Keratinocyte (primary cell): ENCODE results near the gene RFC3. TPM values are rescaled to one million over a fixed set of nuclear protein-coding genes. Genes with fewer than 3 reads are reported as not detected.
A peak's percentile ranks its signal among the peaks of the same experiment; 100 is the strongest.

Source experiments
- DNase-seq: peaks from one replicate; pipeline ENCODE4 v3.0.0-alpha.2; 2011; ENCODE audit warnings: low read depth, missing footprints, low spot score
- FAIRE-seq: peaks from 2 replicates; lab custom pipeline; 2011; peaks lifted over from hg19 to GRCh38; lab: Jason Lieb, UNC
- H2AFZ ChIP-seq: 2 replicates; pipeline ENCODE4 v1.6.0; 2012; ENCODE audit warnings: low read length, control low read depth, inconsistent platforms; ENCODE audit not compliant: control insufficient read depth
- H3K27ac ChIP-seq: 2 replicates; pipeline ENCODE4 v1.5.1; 2011; ENCODE audit warnings: low read length; ENCODE audit not compliant: control insufficient read depth, insufficient read depth
- H3K27me3 ChIP-seq: 3 replicates; pipeline ENCODE4 v1.6.0; 2011; ENCODE audit warnings: low read length; ENCODE audit not compliant: control insufficient read depth, insufficient read depth; ENCODE audit errors: extremely low read depth
- H3K36me3 ChIP-seq, 2 experiments: 2 replicates in 1 of 2; 3 replicates in 1 of 2; pipeline ENCODE4 v1.5.1; 2011; ENCODE audit warnings: low read length in 2 of 2, mild to moderate bottlenecking in 1 of 2; ENCODE audit not compliant: control insufficient read depth in 2 of 2, insufficient read depth in 2 of 2; ENCODE audit errors: extremely low read depth in 1 of 2
- H3K4me1 ChIP-seq: 3 replicates; pipeline ENCODE4 v1.5.1; 2011; ENCODE audit warnings: low read length; ENCODE audit not compliant: control insufficient read depth, insufficient read depth; ENCODE audit errors: extremely low read depth
- H3K4me2 ChIP-seq: 3 replicates; pipeline ENCODE4 v1.6.0; 2011; ENCODE audit warnings: low read depth, low read length; ENCODE audit not compliant: control insufficient read depth, insufficient read depth; ENCODE audit errors: extremely low read depth
- H3K4me3 ChIP-seq, 3 experiments: fragments of 200-600 bp in 1 of 3; sonication (generic) in 1 of 3; 2 replicates in 2 of 3; 3 replicates in 1 of 3; pipeline ENCODE4 v1.5.1; 2011 to 2016; ENCODE audit warnings: low read length in 3 of 3, mild to moderate bottlenecking in 3 of 3, control low read depth in 2 of 3, inconsistent platforms in 1 of 3, low read depth in 1 of 3, mixed read lengths in 1 of 3, mixed run types in 1 of 3, moderate library complexity in 1 of 3; ENCODE audit not compliant: control insufficient read depth in 2 of 3, insufficient read depth in 2 of 3; ENCODE audit errors: extremely low read depth in 1 of 3
- H3K79me2 ChIP-seq: 2 replicates; pipeline ENCODE4 v1.6.0; 2012; ENCODE audit warnings: low read length; ENCODE audit not compliant: control insufficient read depth, insufficient read depth
- H3K9ac ChIP-seq: 3 replicates; pipeline ENCODE4 v1.6.0; 2011; ENCODE audit warnings: low read length; ENCODE audit not compliant: control insufficient read depth, insufficient read depth; ENCODE audit errors: extremely low read depth
- H3K9me1 ChIP-seq: 3 replicates; pipeline ENCODE4 v1.6.0; 2011; ENCODE audit warnings: low read length; ENCODE audit not compliant: control insufficient read depth, insufficient read depth; ENCODE audit errors: extremely low read depth
- H3K9me3 ChIP-seq: 2 replicates; pipeline ENCODE4 v1.5.1; 2012; ENCODE audit warnings: low read depth, low read length; ENCODE audit not compliant: control insufficient read depth
- H4K20me1 ChIP-seq: 3 replicates; pipeline ENCODE4 v1.6.0; 2011; ENCODE audit warnings: low read length; ENCODE audit not compliant: control insufficient read depth, insufficient read depth; ENCODE audit errors: extremely low read depth
- CTCF ChIP-seq, 3 experiments: IDR thresholded peaks in 1 of 3; conservative IDR thresholded peaks in 1 of 3; optimal IDR thresholded peaks in 1 of 3; 2 replicates in 2 of 3; 3 replicates in 1 of 3; pipeline versions ENCODE3 to v1.5.1; 2011; ENCODE audit warnings: low read length in 3 of 3, mild to moderate bottlenecking in 3 of 3, moderate library complexity in 2 of 3, control low read depth in 1 of 3, inconsistent platforms in 1 of 3; ENCODE audit not compliant: insufficient read depth in 2 of 3; ENCODE audit errors: extremely low read depth in 1 of 3
- EZH2 ChIP-seq: IDR thresholded peaks from one replicate; pipeline ENCODE4 v1.6.1; 2012; ENCODE audit warnings: inconsistent platforms, mild to moderate bottlenecking, low read length, moderate library complexity
- dilution Hi-C: fragments of 300-500 bp; cut with MboI; formaldehyde crosslinking; loops from one replicate; pipeline ENCODE4 v1.7.0; 2020; ENCODE audit warnings: low sequenced_read_pairs; ENCODE audit not compliant: extremely low pct_ligation_motif_present
- polyA plus RNA-seq, 5 experiments: library from polyadenylated mRNA; depleted of rRNA in 3 of 5; stranded (reverse) in 3 of 5; stranded (forward) in 1 of 5; unstranded in 1 of 5; fragments of >200 nt; gene quantifications; 1 replicate in 1 of 5; 2 replicates in 3 of 5; 3 replicates in 1 of 5; pipeline versions ENCODE4 v1.2.1 to v1.2.3, GENCODE V29; 2011 to 2012; ENCODE audit warnings: missing spikeins in 2 of 5, low read depth in 1 of 5, low replicate concordance in 1 of 5

The RFC3 gene
- polyA plus RNA-seq, 1 donor (not counting 4 experiments of a cell fraction or from before 2014, with no cell fraction given), result 20.8 TPM

DNA sequence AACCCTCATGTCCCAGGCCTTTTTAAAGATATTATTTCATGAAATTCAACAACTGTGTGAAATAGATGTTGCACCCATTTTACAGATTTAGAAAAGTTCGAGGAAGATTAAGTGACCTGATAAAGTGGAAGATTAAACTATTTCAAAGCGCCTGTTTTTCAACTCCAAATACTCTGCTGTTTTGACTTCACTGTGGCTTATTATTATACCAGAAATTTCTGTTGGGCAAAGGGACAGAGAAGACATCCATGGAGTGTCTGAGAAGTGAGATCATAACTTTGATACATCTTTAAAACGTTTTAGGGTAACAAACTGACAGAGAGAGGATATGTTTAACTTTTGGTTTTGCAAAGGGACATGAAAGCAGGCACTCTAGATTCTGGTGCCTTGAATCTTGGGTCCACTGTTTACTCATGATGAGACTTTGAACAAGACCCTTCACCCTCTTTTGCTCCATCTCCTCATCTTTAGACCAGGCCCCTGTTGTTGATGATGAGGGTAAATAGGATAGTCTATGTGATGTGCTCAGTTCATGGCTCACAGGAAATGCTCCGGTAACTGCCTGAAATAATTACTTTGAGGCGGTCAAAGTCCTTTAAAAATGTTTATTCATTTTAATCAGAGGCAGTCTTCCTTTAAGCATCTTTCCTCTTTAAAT is 55.4 kb downstream of the RFC3 start:
- Histone ChIP-seq H3K4me2 (no peak overlapping the region), H3K4me3 (no peak overlapping the region), H3K9me1 (no peaks in the 10 kb centered on the region), H4K20me1 (no peaks in the 10 kb centered on the region), H3K27ac (no peak overlapping the region), H3K36me3 (no peaks in the 10 kb centered on the region), H3K9me3 (no peaks in the 10 kb centered on the region), H3K4me1 (no peaks in the 10 kb centered on the region), H3K27me3 (no peaks in the 10 kb centered on the region), H2AFZ (no peak overlapping the region), H3K79me2 (no peaks in the 10 kb centered on the region), H3K9ac (no peak overlapping the region)
- DNase-seq, result no peak
- dilution Hi-C loops, result no loop called here
- TF ChIP-seq EZH2 (no peak), CTCF (optimal IDR thresholded peaks at IDR 0.05 in 1 of 3, IDR thresholded peaks at IDR 0.05 in 1 of 3, conservative IDR thresholded peaks at IDR 0.05 in 1 of 3; ENCODE audit: extremely low read depth in 1 of 3, insufficient read depth in 2 of 3, low read length in 3 of 3) (no peak)
- FAIRE-seq, result no peak

- H3K9me1 ChIP-seq, result no peaks in the 10 kb centered on the region
- H3K36me3 ChIP-seq, result no peaks in the 10 kb centered on the region
- H2AFZ ChIP-seq, result no peak overlapping the region
- H3K79me2 ChIP-seq, result no peaks in the 10 kb centered on the region
- TF ChIP-seq EZH2 (no peak), CTCF (optimal IDR thresholded peaks at IDR 0.05 in 1 of 3, IDR thresholded peaks at IDR 0.05 in 1 of 3, conservative IDR thresholded peaks at IDR 0.05 in 1 of 3; ENCODE audit: extremely low read depth in 1 of 3, insufficient read depth in 2 of 3, low read length in 3 of 3) (peak in 2 of 3 experiments; percentile 10 to 13)
- no peaks in the 10 kb centered on the region for H3K27me3 ChIP-seq
- FAIRE-seq, result no peak
- H3K4me1 ChIP-seq, result no peaks in the 10 kb centered on the region
- dilution Hi-C loops, result no loop called here
- no peaks in the 10 kb centered on the region for H3K9me3 ChIP-seq
- no peaks in the 10 kb centered on the region for H4K20me1 ChIP-seq
- no peak overlapping the region for H3K9ac ChIP-seq
- no peak overlapping the region for H3K4me3 ChIP-seq
- H3K27ac ChIP-seq, result no peak overlapping the region
- no peak for DNase-seq
- H3K4me2 ChIP-seq, result no peak overlapping the region
Measured at GRCh38 chr13:33874871-33875270, 56.9 kb downstream of the RFC3 start.
